Middle frontal gyrus (tissue), 1 donor: ENCODE results near the gene SFXN2.

Experiments
- DNase-seq: peaks from one replicate; pipeline ENCODE4 v3.0.0-alpha.2; 2015; ENCODE audit warnings: low spot score; ENCODE audit errors: extremely low spot score

The SFXN2 gene

DNA sequence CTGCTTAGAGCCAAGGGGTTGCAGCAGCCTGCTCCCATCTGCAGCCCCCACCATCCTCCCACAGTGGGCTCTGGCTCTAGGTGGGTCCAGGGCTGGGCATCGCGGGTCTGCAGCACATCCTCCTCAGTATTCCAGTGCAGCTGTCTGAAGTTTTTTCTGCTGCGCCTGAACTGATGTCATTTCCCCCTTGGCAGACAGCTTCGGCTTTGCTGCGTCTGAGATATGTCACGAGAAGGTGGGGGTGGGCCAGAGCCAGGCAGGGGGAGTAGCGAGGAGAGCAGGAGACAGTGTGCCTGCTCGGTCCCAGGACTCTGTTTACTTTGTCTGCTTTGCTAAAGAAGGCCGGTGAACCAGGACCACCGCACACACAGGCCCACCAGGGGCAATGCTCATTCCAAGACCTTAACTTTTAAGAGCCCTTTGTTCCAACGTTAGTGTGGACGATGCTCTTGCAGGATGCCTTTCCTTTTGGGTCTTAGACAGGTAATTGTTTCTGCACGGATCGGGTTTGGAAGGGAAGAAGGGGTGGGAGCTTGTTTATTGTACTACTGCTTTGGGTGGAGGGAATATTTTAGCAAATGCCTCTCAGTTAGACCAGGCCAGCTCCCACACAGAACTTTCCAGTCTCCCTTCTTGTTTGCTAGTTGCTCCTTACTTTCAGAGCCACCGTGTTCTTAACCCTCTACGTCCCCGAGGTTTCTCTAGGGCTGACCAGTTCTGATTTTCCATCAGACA, 61.7 kb downstream of the SFXN2 start:
- peak; percentile 54 for DNase-seq

DNA sequence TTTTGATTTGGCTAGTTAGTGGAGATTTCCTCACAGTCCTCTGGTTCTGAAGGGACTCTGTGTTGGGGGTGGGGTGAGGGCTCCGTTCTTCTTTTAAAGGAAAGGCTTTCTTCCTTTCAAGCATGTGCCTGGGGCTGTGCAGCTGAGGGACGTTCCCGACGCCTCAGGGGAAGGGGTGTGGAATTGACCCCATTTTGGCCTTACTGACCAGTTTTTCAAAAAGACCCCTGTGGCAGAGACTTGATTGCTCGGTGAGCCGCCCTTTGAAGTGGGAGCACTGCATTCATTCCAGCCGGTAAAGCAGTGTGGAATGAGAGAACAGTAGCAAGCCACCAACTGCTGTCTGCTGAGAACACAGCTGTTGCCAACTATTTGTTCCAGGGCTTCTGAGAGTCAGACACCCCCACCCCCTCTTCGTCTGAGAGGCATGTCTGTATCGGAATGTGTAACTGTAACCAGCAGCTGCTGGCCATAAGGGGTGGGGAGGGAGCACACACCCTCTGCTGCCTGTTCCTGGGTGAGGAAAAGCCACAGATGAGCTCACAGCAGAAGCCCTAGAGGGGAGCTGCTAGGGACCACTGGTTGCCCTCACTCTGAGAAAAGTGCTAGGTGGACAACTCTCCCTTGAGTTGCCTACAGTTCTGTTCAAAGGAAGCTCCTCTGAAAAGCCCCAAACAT, 62.5 kb downstream of the SFXN2 start:
- DNase-seq: no peak

DNA sequence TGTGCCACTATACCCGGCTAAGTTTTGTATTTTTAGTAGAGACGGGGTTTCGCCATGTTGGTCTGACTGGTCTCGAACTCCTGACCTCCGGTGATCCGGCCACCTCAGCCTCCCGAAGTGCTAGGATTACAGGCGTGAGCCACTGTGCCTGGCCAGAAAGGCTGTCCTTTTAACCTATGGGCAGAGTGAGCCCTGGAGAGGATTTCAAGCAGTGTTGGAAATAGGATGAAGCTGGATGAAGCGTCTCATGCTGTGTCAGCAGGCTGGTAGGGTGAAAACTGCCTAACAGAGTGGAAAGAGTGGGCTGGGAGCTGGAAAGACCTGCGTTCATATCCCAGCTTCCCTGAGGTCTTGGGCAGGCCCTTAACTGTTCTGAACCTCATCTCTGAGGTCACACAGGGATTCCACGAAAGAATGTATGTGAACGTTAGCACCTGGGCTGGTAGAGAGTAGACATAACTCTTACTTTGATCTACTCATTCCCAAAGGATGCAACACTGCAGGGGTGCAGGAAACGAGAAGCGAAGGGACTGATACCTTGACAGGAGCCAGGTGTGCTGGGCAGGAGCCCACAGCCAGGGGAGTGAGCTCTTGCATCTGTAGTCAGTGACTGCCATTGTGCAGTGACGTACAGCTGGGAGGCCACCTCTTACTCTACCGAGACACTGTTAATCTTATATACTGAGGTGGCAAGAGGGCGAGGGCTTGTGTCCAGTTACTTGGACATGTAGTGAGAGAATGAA, 63.4 kb downstream of the SFXN2 start:
- DNase-seq: no peak

DNA sequence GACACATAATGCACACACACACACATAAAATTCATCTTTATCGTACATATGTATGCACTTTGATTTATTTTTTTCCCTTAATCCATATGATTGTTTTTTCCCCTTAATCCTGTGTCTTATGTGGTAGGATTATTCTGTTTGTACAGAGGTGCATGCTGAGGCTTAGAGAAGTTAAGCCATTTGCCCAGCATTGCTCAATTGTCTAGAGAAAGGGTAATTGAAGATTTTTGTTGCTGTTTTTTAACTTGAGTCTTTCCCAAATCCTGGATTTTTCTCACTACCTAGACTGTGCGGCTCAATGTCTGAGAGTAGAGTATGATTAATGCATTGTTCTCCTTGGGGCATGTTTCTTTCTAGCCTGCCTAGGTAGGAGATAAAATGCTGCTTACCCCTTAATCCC, 64.3 kb downstream of the SFXN2 start:
- DNase-seq: no peak

DNA sequence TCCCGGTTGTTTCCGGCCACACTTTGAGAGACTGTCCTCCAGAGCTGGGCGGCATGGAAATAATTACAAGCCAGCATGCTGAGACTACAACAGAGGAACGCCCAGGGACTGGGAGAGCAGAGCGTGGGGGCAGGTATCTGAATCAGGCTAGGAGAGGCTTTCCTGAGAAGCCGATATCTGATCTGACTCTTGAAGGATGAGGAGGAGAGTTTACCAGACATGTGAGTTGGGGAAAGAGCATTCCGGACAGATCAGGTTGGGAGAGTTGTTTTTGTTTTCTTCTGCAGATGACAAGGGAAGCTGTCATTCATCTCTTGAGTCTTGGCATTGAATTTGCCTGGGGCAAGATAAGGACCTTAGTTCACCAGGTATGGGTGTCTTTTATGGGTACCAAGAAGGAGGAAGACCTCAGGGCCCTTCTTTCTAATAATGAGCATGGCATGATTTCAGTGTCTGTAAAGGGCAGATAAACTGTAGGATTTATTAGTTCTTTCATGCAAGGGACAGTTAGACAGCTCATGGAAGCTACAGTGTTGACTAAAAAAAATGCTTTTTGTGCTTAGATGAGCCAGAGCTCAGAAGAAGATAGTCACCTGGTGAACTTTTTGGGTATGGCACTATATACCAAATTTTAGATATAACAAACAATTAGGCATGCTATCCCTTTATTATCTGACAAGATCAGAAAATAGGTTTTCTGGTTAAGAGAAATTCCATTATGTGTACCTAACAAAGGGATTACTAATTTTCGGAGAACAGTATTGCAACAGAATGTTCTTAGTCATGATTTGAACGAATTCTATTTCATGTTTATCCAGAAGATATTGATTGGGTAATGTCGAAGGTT, 65.5 kb downstream of the SFXN2 start:
- no peak for DNase-seq

DNA sequence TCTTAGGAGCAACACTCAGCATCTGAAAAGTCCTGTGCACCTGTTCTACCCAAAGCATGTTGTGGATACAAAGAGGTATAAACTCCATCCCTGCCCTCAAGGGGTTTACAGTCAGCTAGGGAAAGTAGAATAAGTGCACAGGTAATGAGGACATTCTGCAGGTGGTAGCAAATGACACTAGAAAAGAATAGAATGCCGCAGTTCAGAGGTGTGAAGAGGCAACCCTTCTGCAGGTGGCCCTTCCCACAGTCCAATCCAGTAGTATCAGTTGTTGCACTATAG, 66.0 kb downstream of the SFXN2 start:
- no peak for DNase-seq

DNA sequence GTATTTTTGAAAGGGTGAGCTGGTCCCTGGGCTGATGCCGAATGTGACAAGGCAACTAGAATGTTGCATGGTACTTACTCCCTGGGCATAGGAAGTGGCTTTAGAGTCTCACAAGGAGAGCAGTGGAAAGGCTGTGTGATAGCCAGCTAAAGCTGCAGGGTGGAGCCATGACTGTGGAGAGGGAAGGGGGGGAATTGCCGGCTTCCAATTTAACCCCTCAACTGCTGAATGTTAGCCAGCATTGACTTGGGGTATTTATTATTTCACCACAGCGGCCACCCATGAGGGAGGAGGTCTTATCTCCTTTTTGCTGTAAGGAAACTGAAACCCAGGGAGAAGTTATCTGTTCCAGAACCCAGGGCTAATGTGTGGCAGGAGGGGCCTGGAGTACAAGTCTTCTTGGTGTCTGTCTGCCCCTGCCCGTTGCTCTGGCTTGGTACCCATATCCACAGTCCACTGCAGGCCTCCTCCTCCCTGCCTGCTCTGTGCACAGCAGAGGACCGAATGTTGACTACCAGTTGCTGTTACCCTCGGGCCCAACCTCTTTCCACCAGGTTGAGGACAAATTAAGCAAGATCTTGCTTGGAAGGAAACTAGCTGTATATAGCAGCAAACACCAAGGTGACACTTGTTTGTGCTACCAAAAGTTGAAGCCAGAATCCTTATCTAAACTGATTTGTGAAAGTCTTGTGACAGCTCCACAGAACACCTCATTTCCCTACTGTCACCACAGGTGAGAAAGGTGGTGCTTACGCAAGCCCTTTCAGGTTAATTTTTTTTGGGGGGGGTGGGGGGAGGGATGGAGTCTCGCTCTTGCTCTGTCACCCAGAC, 66.9 kb downstream of the SFXN2 start:
- no peak for DNase-seq

DNA sequence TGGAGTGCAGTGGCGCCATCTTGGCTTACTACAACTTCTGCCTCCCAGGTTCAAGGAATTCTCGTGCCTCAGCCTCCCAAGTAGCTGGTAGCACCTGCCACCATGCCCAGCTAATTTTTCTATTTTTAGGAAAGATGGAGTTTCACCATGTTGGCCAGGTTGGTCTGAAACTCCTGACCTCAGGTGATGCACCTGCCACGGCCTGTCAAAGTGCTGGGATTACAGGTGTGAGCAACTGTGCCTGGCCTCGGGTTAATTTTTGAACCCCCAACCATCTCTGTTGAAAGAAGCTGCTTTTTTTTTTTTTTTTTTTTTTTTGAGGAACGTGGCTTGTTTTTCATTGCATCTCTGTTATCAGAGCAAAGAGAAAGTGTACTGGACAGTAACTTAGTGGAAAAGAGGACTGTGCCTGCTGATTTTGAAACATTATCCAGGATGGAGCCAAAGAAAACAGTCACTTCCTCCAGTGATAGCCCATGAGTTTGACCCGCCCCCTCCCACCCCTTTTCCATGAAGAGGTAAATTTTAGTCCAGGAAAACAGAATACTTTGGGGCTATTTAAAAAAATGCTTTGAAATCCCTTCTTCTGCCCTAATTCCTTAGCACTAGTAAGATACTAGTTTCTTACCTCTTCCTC, 67.6 kb downstream of the SFXN2 start:
- no peak for DNase-seq

DNA sequence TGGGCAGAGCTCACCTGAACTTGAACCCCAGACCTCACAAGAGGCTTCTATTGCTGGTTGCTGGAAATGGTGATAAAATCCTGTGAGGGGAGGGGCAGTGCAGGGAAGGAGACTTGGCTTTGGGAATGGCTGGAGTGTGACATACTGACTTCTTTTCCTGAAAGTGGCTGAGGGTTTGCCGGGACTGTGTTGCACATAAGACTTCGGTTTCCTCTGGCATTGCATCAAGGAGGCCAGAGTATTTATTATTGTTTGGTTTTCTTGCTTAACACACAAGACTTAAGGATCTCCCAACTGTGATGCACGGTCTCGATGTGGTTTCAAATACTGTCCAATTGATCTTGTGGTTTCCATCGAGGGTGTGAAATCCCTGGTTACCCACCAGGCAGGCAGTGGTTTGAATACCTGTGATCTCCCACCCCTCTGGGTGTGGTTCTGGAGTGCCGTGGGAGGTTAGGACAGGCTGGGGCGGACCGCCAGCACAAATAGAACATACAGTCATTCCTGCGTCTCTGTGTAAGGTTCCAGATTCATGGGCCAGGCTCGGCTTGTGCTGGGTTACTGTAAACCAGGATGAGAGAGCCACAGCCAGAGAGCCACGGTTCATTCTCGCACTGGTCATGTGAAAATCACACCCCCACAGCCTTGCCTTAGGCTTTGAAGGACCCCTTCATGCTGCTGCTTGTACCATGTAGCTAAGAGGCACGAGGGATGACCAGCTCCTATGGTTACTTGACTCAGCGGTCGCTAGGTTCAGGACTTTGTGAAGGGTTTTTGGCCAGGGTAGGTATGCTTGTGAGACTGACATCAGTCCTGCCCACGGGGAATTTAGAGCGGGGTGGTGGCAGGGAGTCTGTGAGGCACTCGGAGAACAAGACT, 68.5 kb downstream of the SFXN2 start:
- no peak for DNase-seq

DNA sequence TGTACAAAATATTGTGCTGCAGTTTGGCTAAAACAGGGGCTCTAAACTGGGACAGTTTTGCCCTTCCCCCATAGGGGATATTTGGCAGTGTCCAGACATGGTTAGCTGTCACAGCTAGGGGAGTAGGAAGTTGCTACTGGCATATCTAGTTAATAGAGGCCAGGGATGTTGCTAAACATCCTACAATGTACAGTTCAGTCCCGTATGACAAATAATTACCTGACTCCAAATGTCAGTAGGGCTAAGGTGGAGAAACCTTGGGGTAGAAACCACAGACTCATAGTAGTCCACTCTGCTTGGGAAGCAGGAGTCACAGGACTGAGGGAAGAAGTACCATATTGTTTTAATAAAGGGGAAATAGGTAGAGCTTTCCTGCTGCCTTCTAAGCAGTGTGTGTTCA, 69.1 kb downstream of the SFXN2 start:
- DNase-seq: no peak

DNA sequence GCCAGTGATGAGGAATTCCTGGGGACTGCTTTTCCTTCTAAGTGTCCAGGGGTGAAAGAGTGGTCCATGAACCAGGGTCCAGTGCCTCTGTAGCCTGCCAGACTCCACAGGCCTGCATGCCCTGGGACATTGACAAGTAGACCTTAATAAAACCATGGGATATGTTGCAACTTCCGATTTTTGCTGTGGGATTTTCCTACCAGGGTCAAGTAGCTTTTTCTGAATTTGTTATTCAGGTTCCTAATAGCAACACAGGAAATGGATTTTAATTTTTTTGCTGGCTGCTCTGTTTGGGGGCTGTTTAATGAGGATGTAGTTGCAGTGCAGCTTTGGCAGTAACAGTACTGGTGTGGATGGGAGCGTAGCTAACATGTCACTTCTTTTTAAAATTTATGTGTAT, 71.4 kb downstream of the SFXN2 start:
- no peak for DNase-seq

DNA sequence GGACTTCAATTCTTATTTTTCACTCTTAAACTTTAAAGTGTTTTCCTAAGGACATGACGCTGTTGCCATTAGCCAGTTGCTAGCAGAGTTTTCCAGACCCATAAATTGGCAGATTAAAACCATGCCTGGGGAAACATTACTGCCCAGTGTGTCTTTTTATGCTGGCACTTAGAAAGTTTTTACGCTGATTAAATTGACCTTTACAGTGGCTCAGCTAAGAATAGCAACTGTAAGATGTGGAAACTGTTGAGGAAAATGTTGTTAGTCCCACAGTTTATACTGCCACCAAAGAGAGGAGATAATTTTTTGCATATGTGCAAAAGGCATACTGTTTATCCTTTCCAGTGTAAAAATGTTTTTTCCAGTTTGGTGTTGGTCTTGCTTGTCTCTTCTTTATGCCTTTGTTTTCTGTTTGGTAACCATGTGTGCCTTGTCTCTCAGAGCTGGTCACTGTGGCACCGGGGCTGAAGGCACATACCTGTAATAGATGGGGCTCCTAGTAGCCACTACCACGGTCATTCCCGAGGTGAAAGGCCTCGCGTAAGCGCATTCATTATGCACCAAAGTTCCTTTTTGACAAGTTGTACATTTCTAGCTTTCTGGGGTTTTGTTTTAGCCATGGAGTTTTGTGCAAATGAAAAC, 77.4 kb downstream of the SFXN2 start:
- no peak for DNase-seq
